ENCODE data around the gene PPP3R1. TPM values are rescaled to one million over a fixed set of nuclear protein-coding genes. Genes with fewer than 3 reads are reported as not detected.

PPP3R1 gene
- total and polyA plus RNA-seq, 9 of the 15 experiments (the other 6 are each of a cell fraction or from before 2014, with no cell fraction given), result 3.7 to 70.0 (median 24.8) TPM

- TF ChIP-seq HMBOX1 (IDR thresholded peaks at IDR 0.05) (peak; percentile 57; the same call in 1 of the 2 replicates), ZBTB5 (IDR thresholded peaks at IDR 0.05) (no peak), ZNF165 (CRISPR knock-in tag; IDR thresholded peaks at IDR 0.05; ENCODE audit: borderline replicate concordance) (no peak), KDM1A (IDR thresholded peaks at IDR 0.05) (peak; percentile 99 to 100), GABPB2 (CRISPR knock-in tag; conservative IDR thresholded peaks at IDR 0.05) (no peak), ATF7 (IDR thresholded peaks at IDR 0.05) (peak; percentile 76), HOXB6 (CRISPR knock-in tag; IDR thresholded peaks at IDR 0.05; ENCODE audit: borderline replicate concordance) (no peak), SREBF1 (IDR thresholded peaks at IDR 0.05; ENCODE audit: borderline replicate concordance, low read depth, low read length) (no peak), THRA (IDR thresholded peaks at IDR 0.05) (no peak), XRCC3 (IDR thresholded peaks at IDR 0.05) (no peak), ZNF609 (CRISPR knock-in tag; IDR thresholded peaks at IDR 0.05; ENCODE audit: borderline replicate concordance) (no peak), ZNF24 (IDR thresholded peaks at IDR 0.05) (peak; percentile 98), GTF2E2 (tag; IDR thresholded peaks at IDR 0.05) (no peak), PRPF4 (IDR thresholded peaks at IDR 0.05; ENCODE audit: insufficient read depth, low read depth, low read length, poor library complexity, severe bottlenecking) (no peak), THRB (CRISPR knock-in tag; conservative IDR thresholded peaks at IDR 0.05) (peak; percentile 61; the same call in 1 of the 2 replicates), DIDO1 (tag; IDR thresholded peaks at IDR 0.05; ENCODE audit: low read depth) (no peak), CCAR2 (IDR thresholded peaks at IDR 0.05; ENCODE audit: low read depth, low read length) (no peak)
These were observed 116.6 kb downstream of the PPP3R1 start (continued) for GRCh38 chr2:68135448-68136320.

All from K562 (cell line).